KMS-11 (cell line): ENCODE results near the gene SERPINI1.

ENCODE experiments used
- H2AFZ ChIP-seq: fragments of 200-600 bp; sonication (generic); 2 replicates; pipeline ENCODE4 v1.6.1; 2016; ENCODE audit warnings: antibody characterized with exemption, mixed run types, low read depth
- H3K27ac ChIP-seq: fragments of 200-600 bp; sonication (generic); 2 replicates; pipeline ENCODE4 v1.6.1; 2016; ENCODE audit warnings: mild to moderate bottlenecking, mixed run types
- H3K27me3 ChIP-seq: fragments of 200-600 bp; sonication (generic); 2 replicates; pipeline ENCODE4 v1.6.1; 2017; ENCODE audit warnings: mild to moderate bottlenecking, low read depth, mixed run types, moderate library complexity; ENCODE audit not compliant: insufficient read depth
- H3K36me3 ChIP-seq: fragments of 200-600 bp; sonication (generic); 2 replicates; pipeline ENCODE4 v1.6.1; 2017; ENCODE audit warnings: mild to moderate bottlenecking, mixed run types; ENCODE audit not compliant: insufficient read depth
- H3K4me1 ChIP-seq: fragments of 200-600 bp; sonication (generic); 2 replicates; pipeline ENCODE4 v1.6.1; 2016; ENCODE audit warnings: mild to moderate bottlenecking, low read depth, mixed run types; ENCODE audit not compliant: poor library complexity, severe bottlenecking
- H3K4me2 ChIP-seq: fragments of 200-600 bp; sonication (generic); 2 replicates; pipeline ENCODE4 v1.7.0; 2016; ENCODE audit warnings: mild to moderate bottlenecking, mixed run types
- H3K4me3 ChIP-seq: fragments of 200-600 bp; sonication (generic); IDR thresholded peaks from 2 replicates; pipeline ENCODE4 v1.6.1; 2017; ENCODE audit warnings: low read depth, low read length, mixed read lengths; ENCODE audit not compliant: insufficient read depth
- H3K79me2 ChIP-seq: fragments of 200-600 bp; sonication (generic); 2 replicates; pipeline ENCODE4 v1.6.1; 2016; ENCODE audit warnings: low read depth, mixed run types; ENCODE audit not compliant: insufficient read depth
- H3K9ac ChIP-seq: fragments of 200-600 bp; sonication (generic); 2 replicates; pipeline ENCODE4 v1.6.1; 2016; ENCODE audit warnings: mild to moderate bottlenecking, mixed run types
- H4K20me1 ChIP-seq: fragments of 200-600 bp; sonication (generic); 2 replicates; pipeline ENCODE4 v1.6.1; 2016; ENCODE audit warnings: mild to moderate bottlenecking, mixed run types; ENCODE audit not compliant: insufficient read depth
- CTCF ChIP-seq: fragments of 200-600 bp; sonication (generic); conservative IDR thresholded peaks from 2 replicates; pipeline ENCODE4 v1.6.1; 2017; ENCODE audit warnings: low read depth, mild to moderate bottlenecking, antibody characterized with exemption, low read length, moderate library complexity, mixed read lengths

SERPINI1 gene

GRCh38 chr3:167754049-167754448, 18.5 kb downstream of the SERPINI1 start:
- Histone ChIP-seq H3K27ac (no peak overlapping the region), H3K4me2 (no peak overlapping the region)

GRCh38 chr3:167761302-167761701, 25.8 kb downstream of the SERPINI1 start:
- TF ChIP-seq CTCF: no peak
- H3K4me2 ChIP-seq: no peak overlapping the region
- H2AFZ ChIP-seq: no peak overlapping the region
- no peaks in the 10 kb centered on the region for H3K79me2 ChIP-seq
- no peaks in the 10 kb centered on the region for H3K36me3 ChIP-seq
- no peaks in the 10 kb centered on the region for H3K27me3 ChIP-seq
- H3K4me1 ChIP-seq: peaks cover 9% of the 10 kb centered on the region
- H3K27ac ChIP-seq: no peak overlapping the region
- no peaks in the 10 kb centered on the region for H4K20me1 ChIP-seq
- no peak overlapping the region for H3K4me3 ChIP-seq
- no peak overlapping the region for H3K9ac ChIP-seq

More at GRCh38 chr3:167754049-167754448, 18.5 kb downstream of the SERPINI1 start:
- Histone ChIP-seq H3K79me2 (no peaks in the 10 kb centered on the region), H4K20me1 (no peaks in the 10 kb centered on the region), H3K27me3 (no peaks in the 10 kb centered on the region), H3K36me3 (no peaks in the 10 kb centered on the region), H3K9ac (no peak overlapping the region), H3K4me1 (peaks cover 19% of the 10 kb centered on the region), H3K4me3 (no peak overlapping the region), H2AFZ (no peak overlapping the region)
- no peak for TF ChIP-seq CTCF

GRCh38 chr3:167762296-167762695, 26.8 kb downstream of the SERPINI1 start:
- Histone ChIP-seq H3K9ac (no peak overlapping the region), H3K4me3 (no peak overlapping the region), H3K4me2 (peak overlapping the region; percentile 11; the same call in 1 of the 2 replicates), H3K4me1 (peaks cover 9% of the 10 kb centered on the region), H3K27me3 (no peaks in the 10 kb centered on the region), H4K20me1 (no peaks in the 10 kb centered on the region), H3K36me3 (no peaks in the 10 kb centered on the region), H3K27ac (no peak overlapping the region), H3K79me2 (no peaks in the 10 kb centered on the region), H2AFZ (no peak overlapping the region)
- TF ChIP-seq CTCF: no peak

- Histone ChIP-seq H3K4me1 (no peaks in the 10 kb centered on the region), H3K27ac (no peak overlapping the region), H3K79me2 (no peaks in the 10 kb centered on the region), H3K36me3 (no peaks in the 10 kb centered on the region), H3K9ac (no peak overlapping the region), H3K4me2 (no peak overlapping the region), H4K20me1 (no peaks in the 10 kb centered on the region), H2AFZ (no peak overlapping the region), H3K27me3 (no peaks in the 10 kb centered on the region), H3K4me3 (no peak overlapping the region)
- no peak for TF ChIP-seq CTCF
These were observed 37.5 kb downstream of the SERPINI1 start for GRCh38 chr3:167772992-167773391.

GRCh38 chr3:167773584-167773983, 38.1 kb downstream of the SERPINI1 start:
- no peak for TF ChIP-seq CTCF
- Histone ChIP-seq H3K9ac (no peak overlapping the region), H3K4me1 (no peaks in the 10 kb centered on the region)

More at GRCh38 chr3:167773584-167773983, 38.1 kb downstream of the SERPINI1 start:
- H3K27me3 ChIP-seq: no peaks in the 10 kb centered on the region
- H4K20me1 ChIP-seq: no peaks in the 10 kb centered on the region
- H3K36me3 ChIP-seq: no peaks in the 10 kb centered on the region
- no peak overlapping the region for H2AFZ ChIP-seq
- no peak overlapping the region for H3K4me3 ChIP-seq
- no peak overlapping the region for H3K4me2 ChIP-seq
- H3K79me2 ChIP-seq: no peaks in the 10 kb centered on the region
- H3K27ac ChIP-seq: no peak overlapping the region
